HL-60/S4 (cell line): Measurements from ENCODE around the gene GTF2A1L.
"Not testable (repeated sequence)": the region's sequence is repeated elsewhere in the genome, so short reads cannot be mapped to it uniquely, and the experiment has no call there.

Source experiments
- in situ Hi-C: fragments of 300-500 bp; cut with MboI; formaldehyde crosslinking; loops from 2 replicates; pipeline ENCODE4 v1.14.3; 2022; ENCODE audit warnings: low sequenced_read_pairs

Gene GTF2A1L

DNA sequence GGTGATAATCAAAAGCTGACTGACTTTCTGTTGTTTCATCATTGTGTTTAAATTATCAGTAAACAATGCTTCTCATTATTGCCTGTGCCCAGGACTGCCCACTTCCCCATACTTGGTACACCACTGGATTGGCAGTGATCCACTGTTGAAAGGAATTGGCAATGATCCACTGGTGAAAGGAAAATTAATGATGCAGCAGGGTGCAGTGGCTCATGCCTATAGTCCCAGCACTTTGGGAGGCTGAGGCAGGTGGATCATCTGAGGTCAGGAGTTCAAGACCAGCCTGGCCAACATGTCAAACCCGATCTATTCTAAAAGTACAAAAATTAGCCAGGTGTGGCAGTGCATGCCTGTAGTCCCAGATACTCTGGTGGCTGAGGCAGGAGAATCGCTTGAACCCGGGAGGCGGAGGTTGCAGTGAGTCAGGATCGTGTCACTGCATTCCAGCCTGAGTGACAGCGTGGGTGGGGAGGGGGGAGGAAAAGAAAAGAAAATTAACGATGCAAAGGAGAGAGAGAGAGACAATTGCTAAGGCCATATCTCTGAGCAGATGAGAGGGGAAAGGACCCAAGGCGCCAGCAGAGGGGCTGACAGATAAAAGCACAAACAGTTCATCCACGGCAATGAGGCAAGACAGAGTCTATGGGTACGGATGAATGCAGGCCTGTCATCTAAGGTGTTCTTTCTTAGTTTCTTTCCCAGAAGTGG is 10.2 kb upstream of the GTF2A1L start:
- in situ Hi-C loops: no loop called here

GRCh38 chr2:48613211-48613610 is 4.4 kb upstream of the GTF2A1L start:
- in situ Hi-C loops: no loop called here

GRCh38 chr2:48614581-48614980 is 3.1 kb upstream of the GTF2A1L start:
- in situ Hi-C loops: not testable (repeated sequence)

GRCh38 chr2:48619526-48619925 is 1.9 kb downstream of the GTF2A1L start:
- in situ Hi-C loops: no loop called here

GRCh38 chr2:48620604-48621003 is 2.9 kb downstream of the GTF2A1L start:
- in situ Hi-C loops: no loop called here

- in situ Hi-C loops: not testable (repeated sequence)
Observed at GRCh38 chr2:48622691-48623090, 5.0 kb downstream of the GTF2A1L start.

- in situ Hi-C loops: no loop called here
Observed at GRCh38 chr2:48624696-48625095, 7.0 kb downstream of the GTF2A1L start.

DNA sequence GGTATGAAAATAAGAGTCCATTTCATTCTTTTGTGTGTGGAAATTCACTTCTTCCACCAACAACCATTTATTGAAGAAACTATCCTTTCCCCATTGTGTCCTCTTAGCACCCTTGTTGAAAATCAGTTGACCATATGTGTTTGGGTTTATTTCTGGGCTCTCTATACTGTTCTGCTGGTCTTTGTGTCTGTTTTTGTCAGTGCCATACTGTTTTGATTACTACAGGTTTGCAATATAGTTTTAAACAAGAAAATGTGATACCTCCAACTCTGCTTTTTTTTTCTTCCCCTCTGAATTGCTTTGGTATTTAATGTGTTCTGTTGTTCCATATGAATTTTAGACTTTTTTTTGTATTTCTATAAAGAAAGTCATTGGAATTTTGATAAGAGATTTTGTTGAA is 8.4 kb downstream of the GTF2A1L start:
- in situ Hi-C loops: no loop called here

DNA sequence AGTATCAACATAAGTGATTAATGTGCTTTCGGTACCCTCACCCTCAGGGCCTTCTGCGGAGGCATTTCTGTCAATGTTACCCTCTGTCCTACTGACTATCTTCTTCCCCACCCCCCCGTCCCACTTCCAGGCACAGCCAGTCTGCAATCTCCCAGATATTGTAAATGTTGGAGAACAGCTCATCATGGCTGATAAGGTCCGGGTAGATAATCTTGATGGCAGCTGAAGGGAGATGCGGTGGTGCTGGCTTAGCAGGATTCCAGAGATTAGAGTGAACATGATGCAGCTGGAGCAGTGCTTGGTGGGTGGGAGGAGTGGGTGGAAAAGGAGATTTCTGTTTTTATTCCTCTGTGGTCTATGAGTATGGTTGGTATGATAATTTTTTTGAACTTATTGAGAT is 15.5 kb downstream of the GTF2A1L start:
- in situ Hi-C loops: no loop called here

DNA sequence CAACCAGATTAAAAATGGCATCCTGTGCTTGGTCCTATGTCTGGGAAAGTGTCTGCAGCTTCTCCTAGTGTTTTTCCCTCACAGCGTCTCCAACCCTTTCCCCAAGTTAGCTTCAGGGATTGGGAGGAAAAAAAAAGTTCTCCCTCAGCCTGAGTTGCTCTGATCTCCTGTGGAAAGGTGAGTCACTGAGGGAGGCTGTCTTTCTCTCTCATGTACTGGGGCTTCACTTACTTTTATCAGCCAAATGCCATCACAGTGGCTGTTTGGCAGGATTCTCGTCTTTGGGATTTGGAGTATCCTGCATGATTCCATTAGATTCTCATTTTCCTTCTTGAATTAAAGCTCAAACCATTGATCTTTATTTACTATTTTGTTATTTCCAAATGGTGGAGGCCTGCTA is 18.1 kb downstream of the GTF2A1L start:
- in situ Hi-C loops: no loop called here

GRCh38 chr2:48638261-48638660 is 20.6 kb downstream of the GTF2A1L start:
- in situ Hi-C loops: no loop called here

DNA sequence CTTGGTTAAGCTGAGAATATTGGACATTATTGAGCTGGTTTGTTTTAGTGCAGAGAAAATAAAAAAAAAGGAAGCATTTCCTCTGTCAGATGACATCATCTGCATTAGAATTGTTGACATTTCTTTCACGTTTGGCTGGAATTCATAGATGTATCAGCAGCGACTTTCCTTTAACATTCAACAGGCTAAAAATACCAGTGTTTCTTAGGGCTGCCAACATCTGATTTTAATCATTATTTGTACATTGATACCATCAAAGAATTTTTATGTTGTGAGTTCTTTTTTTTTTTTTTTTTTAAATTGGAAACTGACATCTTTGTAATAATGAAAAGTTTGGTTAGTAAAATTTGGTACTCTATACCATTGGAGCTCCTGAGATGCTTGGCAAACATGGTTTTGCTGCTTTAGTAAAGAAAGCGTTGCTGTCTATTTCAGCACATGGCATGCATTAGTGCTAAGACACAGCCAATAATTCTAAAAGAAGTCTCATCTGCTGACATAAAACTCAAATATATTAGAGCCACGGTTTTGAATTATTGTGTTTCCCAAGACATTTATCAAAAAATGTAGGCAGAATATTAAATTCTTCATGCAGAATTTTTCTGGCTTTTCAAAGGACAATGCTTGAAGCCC is 33.6 kb downstream of the GTF2A1L start:
- in situ Hi-C loops: no loop called here

DNA sequence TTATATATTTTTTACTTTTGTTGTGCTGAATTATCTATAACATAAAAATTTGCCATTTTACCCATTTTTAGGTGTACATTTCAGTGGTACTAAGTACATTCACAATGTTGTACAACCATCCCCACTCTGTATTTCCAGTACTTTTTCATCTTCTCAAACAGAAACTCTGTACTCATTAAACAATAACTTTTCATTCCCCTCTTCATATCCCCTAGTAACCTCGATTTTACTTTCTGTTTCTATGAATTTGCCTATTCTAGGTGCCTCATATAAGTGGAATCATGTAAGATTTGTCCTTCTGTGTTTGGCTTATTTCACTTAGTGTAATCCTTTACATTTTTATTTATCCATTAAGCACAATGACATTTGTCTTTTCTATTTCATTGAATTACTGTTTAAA is 51.3 kb downstream of the GTF2A1L start:
- in situ Hi-C loops: no loop called here

DNA sequence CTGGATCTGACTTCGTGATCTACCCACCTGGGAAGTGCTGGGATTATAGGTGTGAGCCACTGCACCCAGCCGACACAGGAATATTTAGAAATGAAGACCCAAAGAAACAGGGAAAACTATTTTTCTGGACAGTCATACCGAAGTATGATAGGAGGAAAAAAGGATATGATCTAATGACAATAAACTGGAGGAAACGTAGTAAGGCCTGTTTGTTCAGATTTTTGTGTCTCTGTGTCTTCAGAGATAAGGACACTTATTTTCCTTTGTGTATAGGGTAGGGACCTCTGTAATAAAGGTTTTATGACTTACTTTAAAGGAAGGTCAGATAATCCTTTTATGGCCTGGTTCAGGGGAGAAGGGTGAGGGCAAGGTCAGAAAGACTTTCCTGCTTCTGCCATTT is 55.9 kb downstream of the GTF2A1L start:
- in situ Hi-C loops: no loop called here

DNA sequence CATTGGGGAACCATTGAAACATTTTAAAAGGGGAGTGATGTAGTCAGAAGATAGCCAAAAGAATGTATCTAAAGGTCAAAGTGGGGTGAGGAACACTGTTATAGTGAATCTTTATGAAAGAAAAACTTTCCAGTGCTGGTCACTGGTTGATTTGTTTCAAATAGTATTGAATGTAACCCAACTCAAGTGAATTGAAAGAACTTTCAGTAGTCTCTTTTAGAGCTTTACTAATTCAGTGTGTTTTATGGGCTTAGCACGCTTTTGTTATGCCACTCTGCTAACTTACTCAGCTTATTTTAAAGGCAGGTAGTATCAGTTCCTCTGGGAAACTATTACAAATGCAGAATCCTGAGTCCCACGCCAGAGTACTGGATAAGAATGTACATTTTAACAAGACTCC is 57.3 kb downstream of the GTF2A1L start:
- in situ Hi-C loops: no loop called here

DNA sequence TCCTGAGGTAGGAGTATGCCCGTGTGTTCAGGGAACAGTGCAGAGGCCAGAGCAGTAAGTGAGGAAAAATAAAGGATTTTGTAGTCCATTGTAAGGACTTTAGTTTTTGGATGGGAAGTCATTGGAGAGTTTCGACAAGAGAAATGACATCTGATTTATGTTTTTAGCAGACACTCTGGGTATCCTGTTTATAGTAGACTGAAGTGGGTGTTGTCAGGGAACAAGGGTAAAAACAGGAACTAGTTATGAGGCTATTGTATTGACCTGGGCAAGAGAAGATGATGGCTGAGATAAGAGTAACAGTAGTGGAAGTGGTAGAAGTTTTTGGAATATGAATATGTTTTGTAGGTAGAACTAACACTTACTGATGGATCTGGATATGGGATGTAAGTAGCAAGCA is 59.8 kb downstream of the GTF2A1L start:
- in situ Hi-C loops: no loop called here

DNA sequence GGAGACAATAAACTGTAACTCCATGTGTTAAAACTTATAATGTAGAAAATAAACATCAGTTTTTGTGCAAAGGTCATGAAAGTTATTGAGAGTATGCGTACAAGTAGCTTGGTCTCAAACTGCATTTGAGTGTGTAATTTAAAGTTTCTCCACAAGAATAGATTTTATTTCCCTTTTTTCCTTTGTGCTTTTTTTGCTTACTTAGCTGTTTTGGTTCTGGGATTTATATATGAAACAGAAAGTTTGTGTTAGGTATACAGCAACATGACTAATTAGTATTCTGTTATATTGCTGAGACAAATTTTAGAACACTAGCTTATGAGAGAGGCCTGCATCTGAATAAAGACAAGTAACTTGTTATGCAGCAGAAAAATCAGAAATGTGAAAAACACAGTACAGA is 67.5 kb downstream of the GTF2A1L start:
- in situ Hi-C loops: no loop called here

GRCh38 chr2:48691935-48692691 is 74.5 kb downstream of the GTF2A1L start:
- in situ Hi-C loops: no loop called here

DNA sequence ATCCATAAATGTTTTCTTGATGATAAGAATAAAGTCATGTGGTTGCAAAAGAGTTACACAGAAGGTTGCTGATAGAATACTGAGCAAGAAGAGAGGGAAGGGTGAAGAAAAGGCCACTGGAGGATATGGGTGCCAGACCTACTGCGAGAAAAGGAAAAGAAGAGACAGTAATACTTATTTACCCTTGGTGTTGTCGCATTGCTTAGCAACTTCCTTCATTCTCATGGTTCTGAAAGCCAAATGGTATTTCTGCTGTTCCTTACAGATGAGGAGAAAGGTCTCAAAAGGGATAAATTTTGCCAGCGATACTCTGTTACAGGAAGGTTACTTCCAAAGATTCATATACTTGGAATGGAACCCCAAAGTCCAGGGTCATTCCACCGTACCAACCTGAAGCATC is 75.4 kb downstream of the GTF2A1L start:
- in situ Hi-C loops: no loop called here

- in situ Hi-C loops: no loop called here
Observed at GRCh38 chr2:48693645-48694044, 76.0 kb downstream of the GTF2A1L start.

GRCh38 chr2:48694149-48694548 is 76.5 kb downstream of the GTF2A1L start:
- in situ Hi-C loops: no loop called here

- in situ Hi-C loops: no loop called here
Observed at GRCh38 chr2:48695991-48696390, 78.3 kb downstream of the GTF2A1L start.
